ENCODE measurements around the gene AQP2.

GRCh38 chr12:49969651-49970429 lies 19.3 kb downstream of the AQP2 start:
- no peak for TF ChIP-seq CTCF (conservative IDR thresholded peaks at IDR 0.05; ENCODE audit: low read depth, low read length)
- no peak for TF ChIP-seq MAZ (IDR thresholded peaks at IDR 0.05; ENCODE audit: borderline replicate concordance, low read depth, low read length)
- TF ChIP-seq POLR2A (IDR thresholded peaks at IDR 0.05; ENCODE audit: low read depth, low read length) = no peak
- TF ChIP-seq RFX5 (IDR thresholded peaks at IDR 0.05; ENCODE audit: low read depth, low read length) = no peak
- TF ChIP-seq FOS (IDR thresholded peaks at IDR 0.05; ENCODE audit: low read depth, low read length) = no peak
- TF ChIP-seq MAFK (IDR thresholded peaks at IDR 0.05; ENCODE audit: low read depth, low read length) = no peak
- no peak for TF ChIP-seq RCOR1 (IDR thresholded peaks at IDR 0.05; ENCODE audit: insufficient replicate concordance, low read length)
- no peak for TF ChIP-seq CEBPB (IDR thresholded peaks at IDR 0.05; ENCODE audit: low read depth, low read length)
- TF ChIP-seq USF2 (IDR thresholded peaks at IDR 0.05; ENCODE audit: low read depth, low read length) = no peak
- no peak for TF ChIP-seq ELK1 (IDR thresholded peaks at IDR 0.05; ENCODE audit: borderline replicate concordance, low read depth, low read length)
- TF ChIP-seq BHLHE40 (IDR thresholded peaks at IDR 0.05; ENCODE audit: low read depth, low read length) = no peak

Measured in IMR-90 (cell line).